Dendritic cell treated with granulocyte-macrophage colony-stimulating factor and Interleukin-4, amounts not matched to agents 40 ng/mL and 50 ng/mL, for 4 days (primary cell): ENCODE measurements around the gene INTS7.

Experiments
- H3K27ac Mint-ChIP-seq: one replicate; pipeline ENCODE4 v1.8.0; 2022; ENCODE audit warnings: mild to moderate bottlenecking, mixed read lengths
- H3K27me3 Mint-ChIP-seq: one replicate; pipeline ENCODE4 v1.8.0; 2022; ENCODE audit warnings: mild to moderate bottlenecking, mixed read lengths
- H3K36me3 Mint-ChIP-seq: one replicate; pipeline ENCODE4 v1.8.0; 2022; ENCODE audit warnings: low read depth, mixed read lengths
- H3K4me1 Mint-ChIP-seq: one replicate; pipeline ENCODE4 v1.8.0; 2022; ENCODE audit warnings: low read depth, mixed read lengths
- H3K4me3 Mint-ChIP-seq: one replicate; pipeline ENCODE4 v1.8.0; 2022; ENCODE audit warnings: mild to moderate bottlenecking, moderate library complexity, mixed read lengths
- H3K9me3 Mint-ChIP-seq: one replicate; pipeline ENCODE4 v1.8.0; 2022; ENCODE audit warnings: mixed read lengths
- intact Hi-C: fragments of 100-400 bp; cut with micrococcal nuclease; formaldehyde crosslinking; loops from one replicate; pipeline ENCODE4 v1.15.0; 2022

The INTS7 gene, protein sequence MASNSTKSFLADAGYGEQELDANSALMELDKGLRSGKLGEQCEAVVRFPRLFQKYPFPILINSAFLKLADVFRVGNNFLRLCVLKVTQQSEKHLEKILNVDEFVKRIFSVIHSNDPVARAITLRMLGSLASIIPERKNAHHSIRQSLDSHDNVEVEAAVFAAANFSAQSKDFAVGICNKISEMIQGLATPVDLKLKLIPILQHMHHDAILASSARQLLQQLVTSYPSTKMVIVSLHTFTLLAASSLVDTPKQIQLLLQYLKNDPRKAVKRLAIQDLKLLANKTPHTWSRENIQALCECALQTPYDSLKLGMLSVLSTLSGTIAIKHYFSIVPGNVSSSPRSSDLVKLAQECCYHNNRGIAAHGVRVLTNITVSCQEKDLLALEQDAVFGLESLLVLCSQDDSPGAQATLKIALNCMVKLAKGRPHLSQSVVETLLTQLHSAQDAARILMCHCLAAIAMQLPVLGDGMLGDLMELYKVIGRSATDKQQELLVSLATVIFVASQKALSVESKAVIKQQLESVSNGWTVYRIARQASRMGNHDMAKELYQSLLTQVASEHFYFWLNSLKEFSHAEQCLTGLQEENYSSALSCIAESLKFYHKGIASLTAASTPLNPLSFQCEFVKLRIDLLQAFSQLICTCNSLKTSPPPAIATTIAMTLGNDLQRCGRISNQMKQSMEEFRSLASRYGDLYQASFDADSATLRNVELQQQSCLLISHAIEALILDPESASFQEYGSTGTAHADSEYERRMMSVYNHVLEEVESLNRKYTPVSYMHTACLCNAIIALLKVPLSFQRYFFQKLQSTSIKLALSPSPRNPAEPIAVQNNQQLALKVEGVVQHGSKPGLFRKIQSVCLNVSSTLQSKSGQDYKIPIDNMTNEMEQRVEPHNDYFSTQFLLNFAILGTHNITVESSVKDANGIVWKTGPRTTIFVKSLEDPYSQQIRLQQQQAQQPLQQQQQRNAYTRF

DNA sequence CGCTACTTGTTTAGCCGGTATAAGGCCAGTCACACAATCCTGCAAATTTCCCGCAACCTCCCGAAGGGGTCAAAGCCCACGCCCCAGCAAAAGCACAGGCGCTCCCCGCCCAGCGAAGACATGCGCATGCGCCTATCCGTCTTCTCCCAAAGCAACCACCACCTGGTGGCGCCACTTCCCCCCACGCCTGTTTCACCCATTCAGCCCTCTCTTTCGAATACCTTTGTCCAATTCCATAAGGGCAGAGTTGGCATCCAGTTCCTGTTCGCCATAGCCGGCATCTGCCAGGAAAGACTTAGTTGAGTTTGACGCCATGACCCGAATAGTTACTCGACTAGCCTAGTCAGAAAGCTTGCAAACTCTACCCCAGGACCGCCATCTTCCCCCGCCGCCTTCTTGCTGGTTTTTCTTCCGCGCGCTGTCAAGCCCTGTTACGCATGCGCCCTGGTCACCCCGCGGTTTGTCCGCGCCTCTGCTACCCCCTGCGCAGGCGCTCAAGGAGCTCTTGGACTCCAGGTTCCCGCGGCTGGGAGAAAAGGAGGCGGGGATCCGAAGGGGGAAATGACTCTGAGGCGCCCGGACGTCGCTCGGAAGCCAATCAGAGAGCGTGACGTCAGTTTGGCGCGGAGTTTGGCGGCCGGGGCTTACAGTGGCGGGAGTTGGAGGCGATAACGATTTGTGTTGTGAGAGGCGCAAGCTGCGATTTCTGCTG lies at the start of gene INTS7, which contains the start of gene DTL:
INTS7 (minus strand) TSS at position 435 of the 712 bp plus-strand sequence; CDS start at position 315, 120 bp downstream.
DTL (plus strand) TSS at position 626 of the 712 bp plus-strand sequence. CDS start 143 bp downstream, outside the sequence.
- peak within 1 kb of the TSS; percentile 93 for H3K4me3 Mint-ChIP-seq
- peaks cover 64% of the 10 kb centered on the region for H3K4me1 Mint-ChIP-seq

DNA sequence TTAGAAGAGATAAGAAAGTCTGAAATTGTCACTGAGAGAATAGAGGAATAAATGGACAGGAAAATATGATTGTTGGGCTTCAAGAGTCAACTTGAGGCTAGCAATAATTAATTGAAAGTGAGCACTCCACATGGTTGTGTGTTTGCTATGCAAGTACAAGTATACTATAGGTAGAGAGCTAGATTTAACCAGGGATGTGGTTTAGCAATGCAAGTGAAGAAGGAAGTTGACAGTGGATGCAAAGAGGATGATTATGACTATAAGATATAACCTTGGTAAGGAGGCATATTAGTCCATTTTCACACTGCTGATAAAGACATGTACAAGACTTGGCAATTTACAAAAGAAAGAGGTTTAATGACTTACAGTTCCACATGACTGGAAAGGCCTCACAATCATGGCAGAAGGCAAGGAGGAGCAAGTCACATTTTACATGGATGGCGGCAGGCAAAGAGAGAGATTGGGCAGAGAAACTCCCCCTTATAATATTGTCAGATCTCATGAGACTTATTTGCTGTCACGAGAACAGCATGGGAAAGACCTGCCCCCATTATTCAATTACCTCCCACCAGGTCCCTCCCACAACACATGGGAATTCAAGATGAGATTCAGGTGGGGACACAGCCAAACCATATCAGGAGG lies 47.5 kb upstream of the INTS7 start:
- no peaks in the 10 kb centered on the region for H3K36me3 Mint-ChIP-seq
- no peak overlapping the region for H3K4me3 Mint-ChIP-seq
- H3K27ac Mint-ChIP-seq = no peak overlapping the region
- intact Hi-C loops = no loop called here
- no peaks in the 10 kb centered on the region for H3K9me3 Mint-ChIP-seq
- H3K27me3 Mint-ChIP-seq = no peaks in the 10 kb centered on the region
- no peaks in the 10 kb centered on the region for H3K4me1 Mint-ChIP-seq

More for the DNA sequence above, at the start of gene INTS7, which contains the start of gene DTL:
- peaks cover 17% of the 10 kb centered on the region for H3K36me3 Mint-ChIP-seq
- no peaks in the 10 kb centered on the region for H3K27me3 Mint-ChIP-seq
- intact Hi-C loops = loop anchor here (1.0 kb wide), 1 partner anchor 355 kb away; no protein-coding TSS in a partner anchor
- H3K9me3 Mint-ChIP-seq = no peaks in the 10 kb centered on the region
- H3K27ac Mint-ChIP-seq = peak within 1 kb of the TSS; percentile 88

DNA sequence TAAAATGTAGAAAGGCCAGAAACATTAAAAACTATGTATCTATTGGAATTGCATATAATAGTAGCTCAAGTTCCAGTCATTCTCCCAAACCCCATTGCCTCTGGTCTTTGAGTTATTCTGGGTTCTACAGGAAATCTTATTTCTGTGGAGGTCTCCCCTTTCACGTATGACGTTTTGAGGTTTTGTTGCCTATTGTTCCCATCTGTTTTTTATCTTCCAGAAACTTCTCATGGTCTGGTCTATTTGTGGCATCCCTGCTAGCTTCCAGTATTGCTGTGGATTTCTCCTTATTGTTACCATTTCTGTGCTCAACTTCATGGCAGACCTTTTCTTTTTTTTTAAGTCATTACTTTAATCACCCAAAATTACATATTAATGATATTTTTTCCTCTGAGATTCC lies 43.5 kb upstream of the INTS7 start:
- Mint-ChIP-seq H3K9me3 (no peaks in the 10 kb centered on the region), H3K27ac (no peak overlapping the region), H3K36me3 (no peaks in the 10 kb centered on the region), H3K4me3 (no peak overlapping the region), H3K4me1 (no peaks in the 10 kb centered on the region), H3K27me3 (no peaks in the 10 kb centered on the region)
- intact Hi-C loops = no loop called here

DNA sequence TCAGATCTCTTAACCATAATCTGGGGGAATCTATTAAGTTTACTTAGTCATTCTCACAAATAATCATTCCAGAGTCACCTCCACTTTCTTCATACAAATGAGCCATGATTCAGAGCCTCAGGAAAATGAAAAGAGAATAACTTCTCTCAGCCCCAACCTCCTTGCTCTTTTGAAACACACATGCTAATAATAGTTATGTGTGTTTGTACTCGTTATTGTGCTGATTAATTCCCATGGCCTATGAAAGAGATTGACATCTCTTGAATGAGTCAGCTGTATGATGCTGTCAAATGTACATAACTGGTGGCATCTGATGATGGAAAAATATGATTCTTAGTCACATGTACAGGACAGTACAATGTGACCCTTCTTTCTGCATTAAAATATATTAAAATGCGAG lies 41.7 kb upstream of the INTS7 start:
- H3K4me3 Mint-ChIP-seq = no peak overlapping the region
- no peak overlapping the region for H3K27ac Mint-ChIP-seq
- no peaks in the 10 kb centered on the region for H3K36me3 Mint-ChIP-seq
- H3K4me1 Mint-ChIP-seq = no peaks in the 10 kb centered on the region
- intact Hi-C loops = no loop called here
- H3K9me3 Mint-ChIP-seq = no peaks in the 10 kb centered on the region
- no peaks in the 10 kb centered on the region for H3K27me3 Mint-ChIP-seq

DNA sequence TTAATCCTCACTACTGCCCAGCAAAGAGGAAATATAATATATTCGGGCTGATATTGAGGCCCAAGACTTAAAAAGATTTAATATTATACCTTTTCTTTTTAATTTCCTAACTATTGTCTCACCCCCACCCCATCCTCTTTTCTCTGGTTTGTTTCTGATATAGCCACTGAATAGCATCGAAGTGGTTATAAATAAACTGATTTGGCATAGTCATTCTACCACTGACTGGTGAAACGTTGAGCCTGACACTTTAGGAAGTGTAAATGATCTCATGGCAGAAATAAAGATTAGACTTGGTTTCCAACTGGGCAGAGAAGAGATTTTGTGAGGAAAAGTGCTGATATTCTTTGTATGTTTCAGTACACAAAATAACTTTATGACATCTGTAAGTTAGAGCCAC lies 39.5 kb upstream of the INTS7 start:
- H3K4me1 Mint-ChIP-seq = no peaks in the 10 kb centered on the region
- H3K9me3 Mint-ChIP-seq = no peaks in the 10 kb centered on the region
- H3K27ac Mint-ChIP-seq = no peak overlapping the region
- intact Hi-C loops = loop anchor here (5.0 kb wide), 1 partner anchor 242 kb away; no protein-coding TSS in a partner anchor
- H3K36me3 Mint-ChIP-seq = no peaks in the 10 kb centered on the region
- no peak overlapping the region for H3K4me3 Mint-ChIP-seq
- H3K27me3 Mint-ChIP-seq = no peaks in the 10 kb centered on the region

DNA sequence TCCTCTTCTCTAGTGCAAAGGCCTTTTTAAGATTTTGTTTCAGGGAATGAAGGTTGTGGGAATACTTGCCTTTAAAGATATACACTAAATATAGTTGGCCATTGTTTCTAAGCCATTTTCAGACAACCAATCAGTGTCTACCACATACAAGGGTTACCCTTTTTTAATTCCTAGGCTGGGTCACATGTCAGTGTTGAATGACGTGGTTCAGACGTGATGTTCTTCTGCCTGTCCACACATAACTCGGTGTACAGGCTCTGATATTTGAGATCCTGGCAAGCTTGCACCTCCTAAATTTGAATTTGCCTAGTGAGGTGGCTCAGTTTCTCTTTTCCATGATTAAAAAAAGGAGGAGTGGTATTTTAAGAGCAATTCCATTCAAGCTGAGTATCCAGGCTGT lies 39.0 kb upstream of the INTS7 start:
- intact Hi-C loops = loop anchor here (5.0 kb wide), 1 partner anchor 243 kb away; no protein-coding TSS in a partner anchor
- H3K9me3 Mint-ChIP-seq = no peaks in the 10 kb centered on the region
- no peaks in the 10 kb centered on the region for H3K36me3 Mint-ChIP-seq
- H3K4me1 Mint-ChIP-seq = no peaks in the 10 kb centered on the region
- no peak overlapping the region for H3K4me3 Mint-ChIP-seq
- no peak overlapping the region for H3K27ac Mint-ChIP-seq
- H3K27me3 Mint-ChIP-seq = no peaks in the 10 kb centered on the region

DNA sequence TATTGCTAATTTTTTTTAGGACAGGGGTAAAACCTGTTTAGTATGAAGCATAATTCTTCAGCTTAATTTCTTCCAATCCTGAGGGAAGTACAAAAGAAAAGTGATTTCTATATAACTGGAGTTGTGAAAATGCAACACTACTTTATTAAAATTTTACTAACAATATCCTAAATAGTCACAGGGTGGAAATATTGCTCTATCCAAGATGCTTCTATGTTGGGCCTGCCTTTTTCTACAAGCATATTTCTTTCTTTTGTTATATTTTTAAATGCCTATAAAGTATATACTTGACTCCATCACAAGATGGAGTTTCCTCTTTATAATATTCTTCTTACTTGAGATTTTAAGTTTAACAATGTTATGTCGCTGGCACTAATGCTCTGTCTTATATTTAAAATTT lies 38.1 kb upstream of the INTS7 start:
- intact Hi-C loops = loop anchor here (5.0 kb wide), 1 partner anchor 244 kb away; no protein-coding TSS in a partner anchor
- H3K9me3 Mint-ChIP-seq = no peaks in the 10 kb centered on the region
- no peak overlapping the region for H3K27ac Mint-ChIP-seq
- H3K4me3 Mint-ChIP-seq = no peak overlapping the region
- no peaks in the 10 kb centered on the region for H3K4me1 Mint-ChIP-seq
- H3K27me3 Mint-ChIP-seq = no peaks in the 10 kb centered on the region
- no peaks in the 10 kb centered on the region for H3K36me3 Mint-ChIP-seq

DNA sequence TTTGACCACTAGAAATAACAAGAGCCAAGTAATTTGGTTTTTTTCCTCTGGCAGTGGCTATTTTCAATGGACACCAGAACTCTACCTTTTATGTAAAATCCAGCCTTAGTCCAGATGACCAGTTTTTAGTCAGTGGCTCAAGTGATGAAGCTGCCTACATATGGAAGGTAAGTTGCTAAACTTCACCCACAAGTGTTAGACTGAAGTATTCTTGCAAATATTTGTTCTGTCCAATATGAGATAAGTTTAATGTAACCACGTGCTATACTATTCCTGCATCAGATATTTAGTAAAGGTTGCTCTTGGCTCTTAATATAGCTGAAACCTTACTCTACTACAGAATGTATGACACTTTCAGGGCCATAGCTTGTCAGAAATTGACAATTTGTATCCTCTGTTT lies 36.7 kb upstream of the INTS7 start:
- intact Hi-C loops = loop anchor here (5.0 kb wide), 1 partner anchor 245 kb away; no protein-coding TSS in a partner anchor
- no peaks in the 10 kb centered on the region for H3K36me3 Mint-ChIP-seq
- no peaks in the 10 kb centered on the region for H3K4me1 Mint-ChIP-seq
- H3K9me3 Mint-ChIP-seq = no peaks in the 10 kb centered on the region
- H3K27me3 Mint-ChIP-seq = no peaks in the 10 kb centered on the region
- no peak overlapping the region for H3K27ac Mint-ChIP-seq
- H3K4me3 Mint-ChIP-seq = no peak overlapping the region

DNA sequence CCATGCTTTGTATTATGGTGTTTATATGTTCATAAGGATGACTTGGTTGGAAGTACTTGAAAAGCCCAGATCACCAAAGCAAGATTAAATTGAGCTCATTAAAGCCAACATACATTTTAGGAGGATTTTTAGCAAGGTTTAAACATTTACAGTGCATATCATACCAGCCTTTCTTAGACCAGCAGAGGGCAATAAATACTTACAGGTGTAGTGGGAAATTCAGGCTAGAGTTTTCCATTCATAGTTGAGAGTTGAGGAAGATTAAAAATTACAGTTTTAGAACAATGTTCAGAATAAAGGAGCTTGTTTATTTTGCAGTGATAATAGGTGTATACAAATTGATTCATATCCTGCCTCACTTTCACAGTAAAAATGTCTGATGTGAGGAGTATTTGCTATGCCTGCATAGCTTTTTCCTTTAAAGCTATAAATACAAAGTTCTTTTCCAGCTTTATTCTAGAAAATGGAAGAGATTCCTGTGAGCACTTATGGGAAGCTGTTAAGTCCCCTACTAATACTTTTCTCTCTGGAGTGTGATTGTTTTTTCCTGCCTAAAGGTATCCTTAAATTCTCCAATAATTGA lies 35.5 kb upstream of the INTS7 start:
- H3K4me3 Mint-ChIP-seq = no peak overlapping the region
- no peaks in the 10 kb centered on the region for H3K36me3 Mint-ChIP-seq
- H3K27ac Mint-ChIP-seq = no peak overlapping the region
- intact Hi-C loops = loop anchor here (2.0 to 5.0 kb wide), 2 partner anchors 220 to 246 kb away; no protein-coding TSS in a partner anchor
- H3K27me3 Mint-ChIP-seq = no peaks in the 10 kb centered on the region
- no peaks in the 10 kb centered on the region for H3K4me1 Mint-ChIP-seq
- H3K9me3 Mint-ChIP-seq = no peaks in the 10 kb centered on the region

DNA sequence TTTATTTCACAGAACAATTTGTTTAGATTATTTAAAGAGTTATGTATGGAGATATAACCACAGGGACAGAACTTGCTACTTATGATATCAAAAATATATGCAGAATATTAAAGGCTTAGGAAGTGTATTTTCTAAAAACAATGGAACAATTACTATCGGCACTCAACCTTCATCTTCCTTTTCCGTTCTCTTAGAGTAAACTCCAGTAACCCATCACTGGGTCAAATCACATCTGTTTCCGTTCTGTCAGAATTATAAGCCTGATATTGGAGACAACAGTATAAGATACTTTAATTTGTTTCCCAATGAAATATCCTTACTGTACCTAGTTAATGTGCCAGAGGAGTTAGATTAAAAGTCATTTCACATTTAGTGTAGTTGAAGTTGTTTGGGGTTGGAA lies 32.4 kb upstream of the INTS7 start:
- Mint-ChIP-seq H3K27me3 (no peaks in the 10 kb centered on the region), H3K27ac (no peak overlapping the region), H3K9me3 (no peaks in the 10 kb centered on the region), H3K4me1 (no peaks in the 10 kb centered on the region), H3K36me3 (no peaks in the 10 kb centered on the region), H3K4me3 (no peak overlapping the region)
- intact Hi-C loops = loop anchor here (2.0 kb wide), 1 partner anchor 301 kb away; no protein-coding TSS in a partner anchor

DNA sequence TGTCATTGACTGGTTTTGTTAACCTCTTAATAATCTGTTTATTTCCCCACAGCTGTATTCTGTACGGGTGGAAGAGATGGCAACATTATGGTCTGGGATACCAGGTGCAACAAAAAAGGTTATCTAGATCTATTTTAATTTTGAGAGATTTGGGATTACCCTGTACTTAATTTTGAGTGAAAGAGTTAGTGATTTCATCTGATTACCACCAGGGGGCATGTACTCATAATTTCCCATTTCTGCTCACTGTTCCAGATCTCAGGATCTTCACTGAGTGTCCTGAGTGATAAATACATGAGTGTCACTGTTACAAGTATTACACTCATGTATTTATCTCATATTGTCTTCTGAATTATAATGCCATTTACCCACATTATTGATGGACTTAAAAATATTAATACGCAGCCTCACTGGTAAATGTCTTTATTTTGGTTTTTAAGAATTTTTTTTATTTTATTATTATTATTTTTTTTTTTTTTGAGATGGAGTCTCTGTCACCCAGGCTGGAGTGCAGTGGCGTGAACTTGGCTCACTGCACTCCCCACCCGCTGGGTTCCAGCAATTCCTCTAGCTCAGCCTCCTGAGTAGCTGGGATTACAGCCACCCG lies 27.6 kb upstream of the INTS7 start:
- H3K36me3 Mint-ChIP-seq = no peaks in the 10 kb centered on the region

DNA sequence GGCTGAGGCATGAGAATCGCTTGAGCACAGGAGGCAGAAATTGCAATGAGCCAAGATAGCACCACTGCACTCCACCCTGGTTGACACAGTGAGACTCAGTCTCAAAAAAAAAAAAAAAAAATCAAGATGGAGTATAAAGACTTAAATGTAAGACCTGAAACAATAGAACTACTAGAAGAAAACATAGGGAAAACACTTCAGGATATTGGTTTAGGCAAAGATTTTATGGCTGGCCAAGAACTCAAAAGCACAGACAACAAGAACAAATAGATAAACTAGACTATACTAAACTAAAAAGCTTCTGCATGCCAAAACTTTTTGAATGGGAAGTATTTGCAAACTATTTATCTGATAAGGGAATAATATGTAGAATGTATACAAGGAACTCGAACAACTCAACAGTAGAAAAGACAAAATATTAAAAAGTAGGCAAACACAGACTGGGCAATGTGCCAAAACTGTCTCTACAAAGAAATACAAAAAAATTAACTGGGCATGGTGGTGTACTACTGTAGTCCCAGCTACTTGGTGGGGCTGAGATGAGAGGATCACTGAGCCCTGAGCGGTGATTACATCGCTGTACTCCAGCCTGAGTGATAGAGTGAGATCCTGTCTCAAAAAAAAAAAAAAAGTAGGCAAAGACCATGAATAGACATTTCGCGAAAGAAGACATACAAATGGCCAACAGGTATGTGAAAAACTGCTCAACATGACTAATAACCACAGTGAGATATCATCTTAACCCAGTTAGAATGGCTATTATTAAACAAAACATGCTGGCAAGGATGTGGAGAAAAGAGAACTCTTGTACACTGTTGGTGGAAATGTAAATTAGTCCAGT lies 25.5 kb upstream of the INTS7 start:
- Mint-ChIP-seq H3K27me3 (no peaks in the 10 kb centered on the region), H3K36me3 (peaks cover 6% of the 10 kb centered on the region), H3K4me1 (no peaks in the 10 kb centered on the region), H3K27ac (no peak overlapping the region), H3K9me3 (peaks cover 9% of the 10 kb centered on the region), H3K4me3 (no peak overlapping the region)
- intact Hi-C loops = no loop called here

More for the DNA sequence above, 27.6 kb upstream of the INTS7 start:
- no peaks in the 10 kb centered on the region for H3K27me3 Mint-ChIP-seq
- H3K4me1 Mint-ChIP-seq = no peaks in the 10 kb centered on the region
- intact Hi-C loops = loop anchor here (2.0 kb wide), 1 partner anchor 382 kb away; no protein-coding TSS in a partner anchor
- H3K27ac Mint-ChIP-seq = no peak overlapping the region
- H3K9me3 Mint-ChIP-seq = no peaks in the 10 kb centered on the region
- no peak overlapping the region for H3K4me3 Mint-ChIP-seq
